ENCODE measurements around the gene NT5DC2.

DNA sequence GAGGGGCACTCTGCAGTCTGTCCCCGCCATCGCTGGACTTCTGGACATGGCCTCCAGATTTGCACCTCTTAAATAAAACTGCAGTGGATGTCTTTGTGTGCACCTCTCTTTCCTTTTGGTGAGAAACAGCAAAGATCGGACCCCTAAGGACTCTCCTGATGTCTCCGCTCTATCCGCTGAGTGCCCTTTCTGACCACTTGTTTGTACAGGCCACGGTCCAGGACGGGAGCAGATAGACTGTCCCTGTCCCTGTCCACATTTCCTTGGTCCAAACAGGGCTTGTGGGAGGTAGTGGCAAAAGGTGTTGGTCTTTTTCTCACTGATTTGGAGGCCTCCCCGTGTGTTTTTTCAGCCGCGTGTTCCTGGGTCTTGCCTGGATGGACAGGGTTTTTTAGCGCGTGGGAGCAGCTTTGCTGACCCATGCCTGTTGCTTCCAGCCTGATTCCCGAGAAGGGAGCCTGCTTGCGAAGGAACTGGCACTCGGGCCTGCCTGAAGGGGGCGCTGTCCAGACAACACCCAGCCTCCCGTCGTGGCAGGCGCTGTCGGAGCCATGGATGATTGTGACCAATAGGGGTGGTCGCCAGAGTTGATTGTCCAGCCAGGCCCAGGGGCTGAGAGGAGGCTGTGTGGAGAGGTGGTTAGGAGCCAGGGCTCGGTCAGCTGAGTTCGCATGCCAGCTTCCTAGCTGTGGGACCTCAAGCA lies 51.7 kb downstream of the NT5DC2 start:
- TF ChIP-seq, protein P1, sequence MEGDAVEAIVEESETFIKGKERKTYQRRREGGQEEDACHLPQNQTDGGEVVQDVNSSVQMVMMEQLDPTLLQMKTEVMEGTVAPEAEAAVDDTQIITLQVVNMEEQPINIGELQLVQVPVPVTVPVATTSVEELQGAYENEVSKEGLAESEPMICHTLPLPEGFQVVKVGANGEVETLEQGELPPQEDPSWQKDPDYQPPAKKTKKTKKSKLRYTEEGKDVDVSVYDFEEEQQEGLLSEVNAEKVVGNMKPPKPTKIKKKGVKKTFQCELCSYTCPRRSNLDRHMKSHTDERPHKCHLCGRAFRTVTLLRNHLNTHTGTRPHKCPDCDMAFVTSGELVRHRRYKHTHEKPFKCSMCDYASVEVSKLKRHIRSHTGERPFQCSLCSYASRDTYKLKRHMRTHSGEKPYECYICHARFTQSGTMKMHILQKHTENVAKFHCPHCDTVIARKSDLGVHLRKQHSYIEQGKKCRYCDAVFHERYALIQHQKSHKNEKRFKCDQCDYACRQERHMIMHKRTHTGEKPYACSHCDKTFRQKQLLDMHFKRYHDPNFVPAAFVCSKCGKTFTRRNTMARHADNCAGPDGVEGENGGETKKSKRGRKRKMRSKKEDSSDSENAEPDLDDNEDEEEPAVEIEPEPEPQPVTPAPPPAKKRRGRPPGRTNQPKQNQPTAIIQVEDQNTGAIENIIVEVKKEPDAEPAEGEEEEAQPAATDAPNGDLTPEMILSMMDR (conservative IDR thresholded peaks at IDR 0.05 in 1 of 2, IDR thresholded peaks at IDR 0.05 in 1 of 2; ENCODE audit: extremely low read depth in 1 of 2, insufficient read depth in 1 of 2, low read depth in 1 of 2, low read length in 2 of 2) = peak; percentile 35 to 50
- no peak for TF ChIP-seq EZH2 (IDR thresholded peaks at IDR 0.05; ENCODE audit: borderline replicate concordance, low read length)
